HG03571 (cell line): ENCODE measurements around the gene MED12L.

Experiments
- ATAC-seq: cut with Tn5 transposase; IDR thresholded peaks from one replicate; pipeline ENCODE4 v1.9.1; 2021; ENCODE audit not compliant: unreplicated experiment

MED12L gene

GRCh38 chr3:151402349-151402748 lies 316.9 kb downstream of the MED12L start:
- no peak for ATAC-seq

GRCh38 chr3:151403246-151403645 lies 317.8 kb downstream of the MED12L start:
- ATAC-seq: no peak

- ATAC-seq: peak; percentile 88
Observed at GRCh38 chr3:151404316-151404715, 318.9 kb downstream of the MED12L start.

- ATAC-seq: no peak
Observed at GRCh38 chr3:151407928-151408327, 322.5 kb downstream of the MED12L start.

GRCh38 chr3:151410891-151411559 lies 325.6 kb downstream of the MED12L start:
- ATAC-seq: no peak

GRCh38 chr3:151412989-151413388 lies 327.5 kb downstream of the MED12L start:
- no peak for ATAC-seq

- no peak for ATAC-seq
Observed at GRCh38 chr3:151415289-151415688, 329.8 kb downstream of the MED12L start.

- ATAC-seq: no peak
Observed at GRCh38 chr3:151419806-151420205, 334.3 kb downstream of the MED12L start.

- peak; percentile 59 for ATAC-seq
Observed at GRCh38 chr3:151421938-151422337, 336.5 kb downstream of the MED12L start.

GRCh38 chr3:151423091-151423490 lies 337.6 kb downstream of the MED12L start:
- no peak for ATAC-seq

- peak; percentile 22 for ATAC-seq
Observed at GRCh38 chr3:151425627-151426340, 340.3 kb downstream of the MED12L start.

- ATAC-seq: peak; percentile 77
Observed at GRCh38 chr3:151426341-151426657, 340.8 kb downstream of the MED12L start.

GRCh38 chr3:151428386-151428785 lies 342.9 kb downstream of the MED12L start:
- no peak for ATAC-seq

- no peak for ATAC-seq
Observed at GRCh38 chr3:151430821-151431484, 345.5 kb downstream of the MED12L start.

GRCh38 chr3:151431940-151432339 lies 346.5 kb downstream of the MED12L start:
- ATAC-seq: no peak

- no peak for ATAC-seq
Observed at GRCh38 chr3:151432616-151433372, 347.3 kb downstream of the MED12L start.

- no peak for ATAC-seq
Observed at GRCh38 chr3:151434151-151434890, 348.9 kb downstream of the MED12L start.

- no peak for ATAC-seq
Observed at GRCh38 chr3:151436675-151437446, 351.4 kb downstream of the MED12L start.

- no peak for ATAC-seq
Observed at GRCh38 chr3:151437906-151438305, 352.4 kb downstream of the MED12L start.

GRCh38 chr3:151439652-151440125 lies 354.2 kb downstream of the MED12L start:
- ATAC-seq: peak; percentile 63
